ENCODE data around the gene HEPACAM.
"Not testable (repeated sequence)": the region's sequence is repeated elsewhere in the genome, so short reads cannot be mapped to it uniquely, and the experiment has no call there.

Gene HEPACAM

GRCh38 chr11:124935548-124936514 lies at the start of gene HEPACAM:
Gene HEPACAM, minus strand, starts transcription at chr11:124936047. Its CDS starts 41 bp downstream, at chr11:124936006.
- no peak for DNase-seq

GRCh38 chr11:124984512-124984854 lies 48.6 kb upstream of the HEPACAM start:
- no peak for DNase-seq

DNA sequence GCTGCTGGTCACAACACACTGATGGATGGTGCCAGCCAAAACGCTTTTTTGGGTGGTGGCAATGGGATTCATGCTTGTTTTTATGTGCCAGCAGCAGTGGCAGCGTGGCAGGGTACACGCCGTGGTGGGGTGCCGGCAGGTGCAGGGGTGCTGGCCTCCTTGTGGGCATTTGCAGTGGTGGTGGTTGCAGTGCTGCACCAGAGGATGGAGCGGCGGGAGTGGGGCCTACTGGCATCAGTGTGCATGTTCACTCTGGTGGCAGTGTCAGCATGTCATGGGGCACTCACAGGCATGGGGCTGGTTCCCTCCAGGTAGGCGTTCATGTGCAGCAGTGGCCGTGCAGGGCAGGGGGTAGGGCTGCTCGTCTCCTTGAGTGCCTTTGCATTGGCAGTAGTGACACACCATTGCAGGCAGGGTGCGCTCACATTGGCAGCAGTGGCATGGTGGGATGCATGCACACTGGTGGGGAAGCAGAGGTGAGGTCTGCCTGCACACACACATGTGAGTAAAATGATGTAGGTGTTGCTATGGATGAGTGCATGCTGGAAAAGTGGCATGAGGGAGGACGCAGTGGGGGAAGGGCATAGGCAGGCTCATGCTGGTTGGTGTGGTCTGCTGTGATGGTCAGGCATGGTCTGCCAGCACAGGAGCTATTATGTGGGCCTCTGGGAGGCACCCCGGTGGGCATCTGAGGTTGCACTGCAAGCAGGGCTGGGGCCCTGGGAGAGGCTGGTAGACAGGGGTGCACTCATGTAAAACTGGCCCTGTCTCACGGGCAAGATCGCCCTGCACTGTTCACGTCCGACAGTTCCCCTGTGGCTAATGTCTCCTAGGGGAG lies 48.0 kb upstream of the HEPACAM start:
- no peak for DNase-seq

DNA sequence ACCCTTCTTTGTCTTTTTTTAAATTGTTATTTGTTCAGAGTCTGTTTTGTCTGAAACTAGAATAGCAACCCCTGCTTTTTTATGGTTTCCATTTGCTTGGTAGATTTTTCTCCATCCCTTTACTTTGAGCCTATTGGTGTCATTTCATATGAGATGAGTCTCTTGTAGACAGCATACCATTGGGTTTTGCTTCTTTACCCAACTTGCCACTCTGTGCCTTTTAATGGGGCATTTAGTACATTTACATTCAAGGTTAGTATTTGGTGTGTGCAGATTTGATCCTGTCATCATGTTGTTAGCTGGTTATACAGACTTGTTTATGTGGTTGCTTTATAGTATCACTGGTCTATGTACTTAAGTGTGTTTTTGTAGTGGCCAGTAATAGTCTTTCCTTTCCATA lies 46.2 kb upstream of the HEPACAM start:
- no peak for DNase-seq

- DNase-seq = no peak
Observed at GRCh38 chr11:124978316-124978715, 42.5 kb upstream of the HEPACAM start.

- no peak for DNase-seq
Observed at GRCh38 chr11:124977006-124977405, 41.2 kb upstream of the HEPACAM start.

GRCh38 chr11:124976531-124976930 lies 40.7 kb upstream of the HEPACAM start:
- DNase-seq = no peak

DNA sequence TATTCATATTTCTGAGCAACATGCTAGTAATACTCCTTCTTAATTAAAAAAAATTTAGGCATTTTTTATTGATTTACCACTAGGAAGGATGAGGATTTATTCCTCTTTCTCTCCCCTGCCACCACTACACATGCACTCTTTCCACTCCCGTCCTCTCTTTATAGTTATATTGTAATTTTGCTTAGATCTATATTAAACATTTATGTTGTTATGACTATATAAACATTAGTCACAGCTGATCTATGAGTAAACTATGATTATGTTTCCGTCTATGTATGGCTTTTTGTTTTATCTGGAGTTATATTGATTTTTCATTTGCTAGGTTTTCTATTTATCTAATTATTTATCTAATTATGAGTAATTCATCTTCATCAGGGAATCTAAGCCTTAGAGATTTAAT lies 36.0 kb upstream of the HEPACAM start:
- no peak for DNase-seq

DNA sequence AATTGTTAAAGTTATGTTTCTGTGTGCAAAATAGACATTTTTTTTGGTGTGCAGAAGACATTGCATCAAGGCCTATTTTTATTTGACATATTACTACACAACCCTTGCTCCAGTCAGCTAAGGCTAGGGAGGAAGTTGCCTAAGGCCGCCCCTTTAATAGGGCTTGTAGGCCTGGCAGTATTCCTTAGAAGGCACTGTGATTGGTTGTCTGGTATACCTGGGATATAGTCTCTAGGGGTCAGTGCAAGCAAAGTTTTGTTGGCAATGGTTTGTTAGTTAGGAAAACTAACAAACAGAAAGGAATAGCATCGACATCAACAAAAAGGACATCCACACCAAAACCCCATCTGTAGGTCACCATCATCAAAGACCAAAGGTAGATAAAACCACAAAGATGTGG lies 35.1 kb upstream of the HEPACAM start:
- DNase-seq = no peak

- not testable (repeated sequence) for DNase-seq
Observed at GRCh38 chr11:124968197-124968596, 32.4 kb upstream of the HEPACAM start.

DNA sequence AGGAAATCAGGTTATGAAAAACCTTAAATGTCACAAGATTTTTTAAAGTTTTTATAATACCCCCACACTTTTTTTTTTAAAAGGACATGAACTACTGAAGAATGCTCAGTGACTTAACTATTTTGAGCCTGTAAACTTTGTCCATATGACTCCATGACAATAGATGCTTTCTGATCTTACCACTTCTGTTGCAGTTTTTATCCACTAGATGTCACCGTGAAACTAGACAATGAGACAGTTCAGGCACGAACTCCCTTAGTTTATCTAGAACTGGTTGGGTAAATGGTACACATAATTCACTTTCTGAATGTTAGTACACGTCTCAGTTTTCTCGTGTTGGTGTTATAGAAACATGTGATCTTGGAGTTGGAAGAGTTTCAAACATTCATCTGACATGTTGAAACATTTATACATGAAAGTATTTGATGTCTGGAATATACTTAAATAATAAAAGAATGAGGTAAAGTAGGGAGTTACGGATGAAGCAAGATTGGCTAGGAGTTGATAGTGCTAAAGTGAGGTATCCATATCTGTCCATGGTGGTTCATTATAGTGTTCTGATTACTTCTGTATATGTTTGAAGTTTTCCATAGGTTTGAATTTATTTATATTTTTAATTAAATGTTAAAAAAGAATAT lies 26.2 kb upstream of the HEPACAM start:
- DNase-seq = peak; percentile 11

DNA sequence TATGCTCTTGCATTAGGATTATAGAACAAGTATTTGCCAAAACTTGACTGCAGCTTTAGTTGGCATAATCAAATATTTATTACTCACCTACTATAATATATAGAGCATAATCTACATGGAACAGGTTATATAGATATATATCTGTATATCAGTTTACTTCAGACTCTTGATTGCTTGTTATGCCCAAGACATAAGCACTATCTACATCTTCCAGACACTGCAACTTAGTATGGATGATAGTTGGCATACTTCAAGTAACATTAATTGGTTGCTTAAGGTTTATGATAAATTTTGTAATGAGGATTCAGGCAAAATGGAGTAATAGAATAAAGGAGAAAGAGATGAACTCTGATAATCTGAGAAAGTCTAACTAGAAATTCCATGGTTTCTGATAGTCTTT lies 19.2 kb upstream of the HEPACAM start:
- DNase-seq = no peak

GRCh38 chr11:124954590-124954955 lies 18.7 kb upstream of the HEPACAM start:
- DNase-seq = no peak

DNA sequence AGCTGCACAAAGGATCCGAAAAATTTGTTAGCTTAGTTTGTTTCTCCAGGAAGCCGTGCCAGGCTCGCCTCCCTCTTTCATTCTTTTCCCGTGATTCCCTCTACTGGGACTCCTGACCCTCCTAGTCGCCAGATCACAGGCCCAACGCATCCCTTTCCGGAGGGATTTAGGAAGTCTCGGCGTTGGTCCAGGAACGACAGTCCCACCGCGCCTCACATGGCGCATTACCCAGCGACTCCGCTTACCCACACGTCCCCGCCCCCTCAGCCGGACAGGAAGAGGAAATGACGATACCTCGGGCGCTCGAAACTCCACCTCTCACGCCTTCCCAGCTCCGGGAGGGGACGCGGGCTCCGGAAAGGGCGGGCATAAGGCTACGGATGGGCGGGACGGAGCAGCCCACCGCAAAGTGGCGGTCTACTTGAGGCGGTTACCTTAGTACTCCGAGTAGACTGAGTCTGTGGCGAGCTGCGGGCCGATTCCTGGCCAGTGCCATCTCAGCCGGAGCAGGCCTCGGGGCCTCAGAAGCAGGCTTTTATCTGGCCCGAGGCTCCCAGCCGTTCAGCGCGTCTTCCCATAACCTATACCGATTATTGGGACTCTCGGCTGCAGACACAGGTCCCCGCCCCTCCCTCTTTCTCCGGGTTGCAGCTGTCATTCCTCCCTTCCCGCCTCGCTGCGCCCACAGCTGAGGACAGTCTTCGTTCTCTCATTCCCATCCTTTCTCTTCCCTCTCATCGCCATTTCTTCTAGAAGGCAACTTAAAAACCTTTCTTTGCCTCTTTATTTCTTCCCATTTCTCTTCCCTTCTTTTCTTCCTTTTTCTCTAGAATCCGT lies 18.1 kb upstream of the HEPACAM start, which contains the start of gene CCDC15:
TSS of gene CCDC15 (plus strand) at position 450 of the 837 bp plus-strand sequence. CDS start 531 bp downstream, outside the sequence.
- DNase-seq = peak; percentile 91

- no peak for DNase-seq
Observed at GRCh38 chr11:124951341-124951740, 15.5 kb upstream of the HEPACAM start.

DNA sequence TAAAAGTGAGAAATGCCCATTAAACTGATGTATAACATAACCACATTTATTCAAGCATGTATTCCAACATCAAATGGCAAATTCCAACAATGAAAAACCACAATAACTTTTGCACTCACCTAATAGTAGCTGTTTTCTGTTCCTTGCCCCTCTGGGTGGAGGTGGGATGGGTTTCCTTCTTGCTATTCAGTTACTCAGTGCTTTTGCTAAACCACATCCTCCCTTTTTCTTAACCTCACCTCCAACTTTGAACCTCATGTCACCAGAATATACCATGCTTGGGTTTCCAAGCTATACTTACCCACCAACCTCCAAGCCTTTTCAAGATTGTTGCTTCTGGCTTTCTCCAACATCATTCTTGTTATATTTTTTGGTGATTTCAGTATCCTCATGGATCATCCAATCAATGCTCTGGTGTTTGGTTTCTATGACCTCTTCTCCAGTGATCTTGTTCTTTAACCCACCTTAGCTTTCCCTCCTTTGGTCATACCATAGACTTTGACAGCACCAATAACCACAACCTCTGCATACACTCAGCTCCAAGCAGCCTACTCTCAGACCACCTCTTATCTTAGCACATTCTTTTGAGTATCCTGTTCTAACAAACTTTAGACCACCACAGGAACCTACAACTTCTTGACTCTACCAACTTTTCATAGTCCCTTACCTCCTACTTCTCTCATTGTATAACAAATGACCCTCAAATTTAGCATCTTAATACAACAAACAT lies 14.9 kb upstream of the HEPACAM start:
- no peak for DNase-seq

DNA sequence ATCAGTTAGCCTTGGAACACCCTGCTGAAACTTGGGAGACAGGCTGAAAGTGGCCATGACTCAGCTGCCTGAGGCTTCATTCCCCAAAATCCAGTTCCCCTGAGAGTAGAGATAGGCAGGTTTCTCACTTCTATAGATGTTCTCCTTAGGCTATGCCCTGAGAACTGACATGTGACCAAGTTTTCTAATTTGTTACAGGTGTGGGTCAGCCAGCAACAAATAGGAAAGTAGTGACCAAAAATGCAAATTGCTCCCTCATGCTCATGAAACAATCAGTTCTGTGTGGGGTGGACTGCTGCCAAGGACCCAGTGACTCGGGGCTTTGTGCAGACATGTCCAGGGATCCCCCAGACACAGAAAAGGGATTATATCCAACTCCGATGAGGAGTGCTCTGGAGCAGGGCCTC lies 10.9 kb upstream of the HEPACAM start:
- DNase-seq = no peak

DNA sequence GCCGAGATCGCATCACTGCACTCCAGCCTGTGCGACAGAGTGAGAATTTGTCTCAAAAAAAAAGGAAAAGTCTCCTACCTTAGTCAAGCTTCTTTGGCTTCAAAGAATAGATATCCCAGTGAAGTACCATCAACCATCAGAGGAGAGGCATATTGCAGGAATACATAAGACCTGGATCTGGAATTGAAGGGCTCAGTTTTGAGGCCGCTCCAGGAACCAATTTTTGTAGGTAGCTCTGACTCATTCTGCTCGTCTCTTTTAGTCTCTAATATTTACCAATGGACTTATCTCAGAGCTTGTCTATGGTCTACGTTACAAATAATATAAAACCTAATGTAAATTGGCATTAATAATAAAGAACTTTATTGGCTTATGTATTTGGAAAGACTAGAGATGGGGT lies 10.0 kb upstream of the HEPACAM start:
- no peak for DNase-seq

- DNase-seq = no peak
Observed at GRCh38 chr11:124944565-124944964, 8.7 kb upstream of the HEPACAM start.

DNA sequence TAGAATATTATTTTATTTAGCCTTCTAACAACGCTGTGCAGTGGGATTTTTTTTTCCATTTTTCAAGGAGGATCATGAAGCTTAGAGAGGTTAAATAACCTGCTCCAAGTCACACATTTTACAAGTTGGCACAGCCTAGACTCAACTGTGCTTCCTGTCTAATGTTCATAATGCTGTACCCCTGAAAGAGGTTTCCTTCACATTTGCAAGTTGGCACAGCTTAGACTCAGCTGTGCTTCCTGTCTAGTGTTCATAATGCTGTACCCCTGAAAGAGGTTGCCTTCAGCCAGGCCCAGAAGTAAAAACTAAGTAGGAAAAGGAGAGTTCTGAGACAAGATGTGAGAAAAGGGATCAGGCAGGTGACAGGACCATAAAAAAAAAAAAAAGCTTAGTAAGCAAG lies 7.9 kb upstream of the HEPACAM start:
- no peak for DNase-seq

- no peak for DNase-seq
Observed at GRCh38 chr11:124943254-124943616, 7.4 kb upstream of the HEPACAM start.

Data from NCI-H2029 (cell line).